ENCODE results near the gene PIBF1.

DNA sequence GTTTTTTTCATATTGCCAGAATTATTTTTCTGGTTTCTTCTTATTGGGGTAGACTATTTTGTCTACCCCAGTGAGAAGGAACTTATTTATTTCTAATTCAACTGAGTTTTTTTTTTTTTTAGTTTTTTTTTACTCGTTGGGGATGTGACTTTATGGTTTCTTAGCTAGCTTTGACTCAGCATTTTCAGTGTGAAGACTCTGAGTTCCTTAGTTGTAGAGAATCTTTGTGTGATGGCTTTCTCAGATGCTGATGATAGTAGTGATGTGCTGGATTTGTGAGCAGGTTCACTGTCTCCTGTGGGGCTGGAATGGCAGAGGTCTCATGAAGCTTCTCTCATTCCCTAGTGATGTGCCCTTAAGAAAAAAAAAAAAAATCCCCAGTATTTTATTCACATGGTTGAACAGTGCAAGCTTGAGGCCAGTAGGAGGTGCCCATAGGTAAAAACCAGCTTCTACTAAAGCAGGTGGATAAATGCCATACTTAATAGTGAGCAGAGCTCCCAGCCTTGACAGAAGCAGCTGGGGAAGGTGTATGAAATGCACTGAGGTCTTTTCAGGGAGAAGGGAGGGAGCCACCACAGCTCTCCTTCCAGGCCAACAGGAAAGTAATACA, 170.7 kb downstream of the PIBF1 start:
- no peak for TF ChIP-seq POLR2A (IDR thresholded peaks at IDR 0.05)
- TF ChIP-seq, protein P1, sequence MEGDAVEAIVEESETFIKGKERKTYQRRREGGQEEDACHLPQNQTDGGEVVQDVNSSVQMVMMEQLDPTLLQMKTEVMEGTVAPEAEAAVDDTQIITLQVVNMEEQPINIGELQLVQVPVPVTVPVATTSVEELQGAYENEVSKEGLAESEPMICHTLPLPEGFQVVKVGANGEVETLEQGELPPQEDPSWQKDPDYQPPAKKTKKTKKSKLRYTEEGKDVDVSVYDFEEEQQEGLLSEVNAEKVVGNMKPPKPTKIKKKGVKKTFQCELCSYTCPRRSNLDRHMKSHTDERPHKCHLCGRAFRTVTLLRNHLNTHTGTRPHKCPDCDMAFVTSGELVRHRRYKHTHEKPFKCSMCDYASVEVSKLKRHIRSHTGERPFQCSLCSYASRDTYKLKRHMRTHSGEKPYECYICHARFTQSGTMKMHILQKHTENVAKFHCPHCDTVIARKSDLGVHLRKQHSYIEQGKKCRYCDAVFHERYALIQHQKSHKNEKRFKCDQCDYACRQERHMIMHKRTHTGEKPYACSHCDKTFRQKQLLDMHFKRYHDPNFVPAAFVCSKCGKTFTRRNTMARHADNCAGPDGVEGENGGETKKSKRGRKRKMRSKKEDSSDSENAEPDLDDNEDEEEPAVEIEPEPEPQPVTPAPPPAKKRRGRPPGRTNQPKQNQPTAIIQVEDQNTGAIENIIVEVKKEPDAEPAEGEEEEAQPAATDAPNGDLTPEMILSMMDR (IDR thresholded peaks at IDR 0.05): peak in 3 of 6 experiments; percentile 50 to 58 (median 52)
